H1 (cell line): ENCODE results near the gene NUBP2. TPM values are rescaled to one million over a fixed set of nuclear protein-coding genes. Genes with fewer than 3 reads are reported as not detected.

Experiments used
- CTCF ChIA-PET: fragments of 300-600 bp; sonication (Branson Sonifier 250); formaldehyde crosslinking; loops from one replicate; lab custom pipeline; 2021; ENCODE audit not compliant: partially characterized antibody; lab: Charles Lee
- POLR2A ChIA-PET: fragments of 300-600 bp; sonication (Branson Sonifier 250); formaldehyde crosslinking; loops from one replicate; lab custom pipeline; 2021; ENCODE audit warnings: inconsistent platforms; ENCODE audit not compliant: partially characterized antibody; lab: Charles Lee
- DNase-seq, 2 experiments: peaks; one replicate each; pipeline versions ENCODE4 v3.0.0 to v3.0.0-alpha.2; 2010 to 2022; ENCODE audit warnings: low spot score in 2 of 2, low read depth in 1 of 2, mixed read lengths in 1 of 2
- FAIRE-seq: peaks from 2 replicates; lab custom pipeline; 2011; peaks lifted over from hg19 to GRCh38; lab: Jason Lieb, UNC
- H2AFZ ChIP-seq: 2 replicates; pipeline ENCODE4 v1.8.1; 2012; ENCODE audit warnings: low read length, inconsistent platforms
- H2AK5ac ChIP-seq: 2 replicates; pipeline ENCODE4 v1.6.1; 2013; ENCODE audit warnings: low read depth, low read length
- H2BK120ac ChIP-seq: replicated peaks from 2 replicates; pipeline ENCODE3; 2013; ENCODE audit warnings: low read depth, low read length, inconsistent platforms
- H2BK12ac ChIP-seq: 2 replicates; pipeline ENCODE4 v1.6.1; 2013; ENCODE audit warnings: low read depth, low read length
- H2BK15ac ChIP-seq: 2 replicates; pipeline ENCODE4 v1.6.1; 2013; ENCODE audit warnings: low read length
- H2BK20ac ChIP-seq: 2 replicates; pipeline ENCODE4 v1.6.1; 2013; ENCODE audit warnings: low read length
- H2BK5ac ChIP-seq: 2 replicates; pipeline ENCODE4 v1.6.1; 2013; ENCODE audit warnings: low read depth, low read length
- H3K14ac ChIP-seq: 2 replicates; pipeline ENCODE4 v1.6.1; 2013; ENCODE audit warnings: inconsistent platforms; ENCODE audit not compliant: insufficient read length
- H3K18ac ChIP-seq: 2 replicates; pipeline ENCODE4 v1.6.1; 2013; ENCODE audit warnings: low read length; ENCODE audit errors: extremely low read depth
- H3K23ac ChIP-seq: 2 replicates; pipeline ENCODE4 v1.6.1; 2013; ENCODE audit warnings: inconsistent platforms; ENCODE audit not compliant: insufficient read length
- H3K23me2 ChIP-seq: 2 replicates; pipeline ENCODE4 v1.6.1; 2013; ENCODE audit warnings: low read depth, low read length
- H3K27ac ChIP-seq: 2 replicates; pipeline ENCODE4 v1.6.1; 2011; ENCODE audit warnings: low read depth, low read length, inconsistent platforms
- H3K27me3 ChIP-seq, 4 experiments: replicated peaks in 1 of 4; 1 replicate in 1 of 4; 2 replicates in 3 of 4; pipeline versions ENCODE4 v1.6.1 to v1.8.1; 2011 to 2013; ENCODE audit warnings: low read length in 3 of 4, mild to moderate bottlenecking in 3 of 4, inconsistent platforms in 2 of 4, mixed read lengths in 2 of 4, moderate library complexity in 1 of 4; ENCODE audit not compliant: control insufficient read depth in 3 of 4, insufficient read depth in 3 of 4; ENCODE audit errors: extremely low read depth in 1 of 4
- H3K36me3 ChIP-seq, 4 experiments: 2 replicates each; pipeline versions ENCODE4 v1.6.1 to v1.8.1; 2011 to 2013; ENCODE audit warnings: mild to moderate bottlenecking in 4 of 4, low read length in 3 of 4, moderate library complexity in 2 of 4, control low read depth in 1 of 4, inconsistent platforms in 1 of 4; ENCODE audit not compliant: insufficient read depth in 4 of 4, control insufficient read depth in 2 of 4
- H3K4ac ChIP-seq: replicated peaks from 2 replicates; pipeline ENCODE3; 2013; ENCODE audit warnings: low read length, low read depth, mixed read lengths, inconsistent platforms; ENCODE audit not compliant: insufficient read length
- H3K4me1 ChIP-seq, 4 experiments: replicated peaks in 1 of 4; 1 replicate in 1 of 4; 2 replicates in 3 of 4; pipeline versions ENCODE4 v1.6.1 to v1.8.1; 2011 to 2013; ENCODE audit warnings: low read length in 3 of 4, inconsistent platforms in 2 of 4, mixed read lengths in 1 of 4; ENCODE audit not compliant: insufficient read depth in 4 of 4, control insufficient read depth in 3 of 4
- H3K4me2 ChIP-seq, 2 experiments: 2 replicates each; pipeline versions ENCODE4 v1.6.1 to v1.8.1; 2011 to 2013; ENCODE audit warnings: low read depth in 2 of 2, low read length in 2 of 2, control low read depth in 1 of 2, inconsistent platforms in 1 of 2, mild to moderate bottlenecking in 1 of 2; ENCODE audit not compliant: insufficient read depth in 1 of 2
- H3K4me3 ChIP-seq, 4 experiments: fragments of 200-600, 300-600 bp in 1 of 4; sonication (generic), shearing (Covaris generic), sonication (Bioruptor Twin) in 1 of 4; 2 replicates each; pipeline versions ENCODE4 v1.5.1 to v1.8.1; 2011 to 2016; ENCODE audit warnings: low read length in 4 of 4, low read depth in 3 of 4, control low read depth in 2 of 4, inconsistent platforms in 2 of 4, mild to moderate bottlenecking in 2 of 4, mixed read lengths in 1 of 4, moderate library complexity in 1 of 4; ENCODE audit not compliant: insufficient read depth in 2 of 4; ENCODE audit errors: extremely low read depth in 1 of 4
- H3K56ac ChIP-seq: replicated peaks from 2 replicates; pipeline ENCODE3; 2013; ENCODE audit warnings: low read depth, mild to moderate bottlenecking, mixed read lengths, low read length, inconsistent platforms; ENCODE audit not compliant: insufficient read length
- H3K79me1 ChIP-seq: 2 replicates; pipeline ENCODE4 v1.6.1; 2013; ENCODE audit warnings: low read depth, low read length, control low read depth
- H3K79me2 ChIP-seq, 2 experiments: 2 replicates each; pipeline versions ENCODE4 v1.6.1 to v1.8.1; 2012 to 2013; ENCODE audit warnings: low read length in 2 of 2, mild to moderate bottlenecking in 2 of 2, inconsistent platforms in 1 of 2; ENCODE audit not compliant: insufficient read depth in 2 of 2, control insufficient read depth in 1 of 2
- H3K9ac ChIP-seq, 4 experiments: replicated peaks in 1 of 4; 1 replicate in 1 of 4; 2 replicates in 3 of 4; pipeline versions ENCODE4 v1.6.1 to v1.8.1; 2011 to 2013; ENCODE audit warnings: low read depth in 3 of 4, low read length in 3 of 4, control low read depth in 2 of 4, mild to moderate bottlenecking in 2 of 4, moderate library complexity in 2 of 4, inconsistent platforms in 1 of 4; ENCODE audit errors: extremely low read depth in 1 of 4
- H3K9me3 ChIP-seq, 2 experiments: 2 replicates each; pipeline versions ENCODE4 v1.6.1 to v1.8.1; 2012 to 2013; ENCODE audit warnings: mild to moderate bottlenecking in 2 of 2, moderate library complexity in 2 of 2, control low read depth in 1 of 2, inconsistent platforms in 1 of 2, low read depth in 1 of 2, low read length in 1 of 2, mixed read lengths in 1 of 2; ENCODE audit not compliant: insufficient read depth in 2 of 2
- H4K20me1 ChIP-seq, 2 experiments: replicated peaks in 1 of 2; 2 replicates each; pipeline versions ENCODE3 to v1.8.1; 2011 to 2013; ENCODE audit warnings: inconsistent platforms in 2 of 2, low read length in 2 of 2, mild to moderate bottlenecking in 1 of 2; ENCODE audit not compliant: insufficient read depth in 2 of 2, control insufficient read depth in 1 of 2
- H4K5ac ChIP-seq: 2 replicates; pipeline ENCODE4 v1.6.1; 2013; ENCODE audit warnings: low read length, low read depth, mixed read lengths, inconsistent platforms; ENCODE audit not compliant: insufficient read length
- H4K8ac ChIP-seq: 2 replicates; pipeline ENCODE4 v1.8.0; 2013; ENCODE audit warnings: mild to moderate bottlenecking, moderate library complexity, low read length, inconsistent platforms; ENCODE audit not compliant: insufficient read depth; ENCODE audit errors: extremely low read depth
- H4K91ac ChIP-seq: replicated peaks from 2 replicates; pipeline ENCODE3; 2013; ENCODE audit warnings: low read length, mixed read lengths, inconsistent platforms; ENCODE audit not compliant: insufficient read length
- GTF2F1 ChIP-seq: IDR thresholded peaks from 2 replicates; pipeline ENCODE4 v1.6.1; 2012; ENCODE audit warnings: low read depth, low read length, improper control_type of control experiment, borderline replicate concordance
- HDAC2 ChIP-seq, 2 experiments: fragments of 300-600 bp in 1 of 2; sonication (generic) in 1 of 2; IDR thresholded peaks; 2 replicates each; pipeline ENCODE4 v1.6.1; 2011 to 2012; ENCODE audit warnings: low read depth in 2 of 2, low read length in 2 of 2, mild to moderate bottlenecking in 2 of 2, moderate library complexity in 2 of 2, borderline replicate concordance in 1 of 2, inconsistent platforms in 1 of 2
- JUN ChIP-seq: IDR thresholded peaks from 2 replicates; pipeline ENCODE4 v1.6.1; 2011; ENCODE audit warnings: low read depth, mild to moderate bottlenecking, improper control_type of control experiment, low read length
- KDM1A ChIP-seq: fragments of 200-600, 300-600 bp; sonication (generic); IDR thresholded peaks from 2 replicates; pipeline ENCODE4 v1.7.1; 2016; ENCODE audit warnings: mild to moderate bottlenecking, low read length, borderline replicate concordance
- SIRT6 ChIP-seq: IDR thresholded peaks from one replicate; pipeline ENCODE4 v1.7.1; 2012; ENCODE audit warnings: low read length, inconsistent platforms
- TAF7 ChIP-seq: optimal IDR thresholded peaks from 2 replicates; pipeline ENCODE3; 2011; ENCODE audit warnings: low read depth, mild to moderate bottlenecking, inconsistent platforms, low read length, moderate library complexity, borderline replicate concordance
- YY1 ChIP-seq: IDR thresholded peaks from 2 replicates; pipeline ENCODE4 v1.6.1; 2011; ENCODE audit warnings: low read depth, mild to moderate bottlenecking, low read length
- WGBS, 2 experiments: shearing (Covaris generic) in 1 of 2; methylation state at CpG; one replicate each; pipeline versions ENCODE4 v1.1.6 to v1.1.7; 2013 to 2015; ENCODE audit warnings: low lambda C conversion rate in 2 of 2, mixed read lengths in 2 of 2, inconsistent platforms in 1 of 2, low coverage in 1 of 2, missing lambda C conversion rate in 1 of 2; ENCODE audit not compliant: insufficient replicate concordance in 2 of 2, insufficient coverage in 1 of 2, insufficient read length in 1 of 2; ENCODE audit errors: extremely low coverage in 1 of 2, missing lambda C conversion rate in 1 of 2; 5-methylcytosine and 5-hydroxymethylcytosine counted together
- polyA plus RNA-seq, 7 experiments: library from polyadenylated mRNA; depleted of rRNA in 3 of 7; stranded (reverse) in 5 of 7; unstranded in 2 of 7; fragments of >200 nt in 5 of 7; fragments of 200-250 nt in 2 of 7; gene quantifications; 1 replicate in 5 of 7; 2 replicates in 1 of 7; 4 replicates in 1 of 7; pipeline versions ENCODE4 v1.2.1 to v1.2.3, GENCODE V29; 2011 to 2013; ENCODE audit warnings: missing spikeins in 2 of 7, mixed read lengths in 2 of 7
- total RNA-seq: library from RNA; stranded (reverse); fragmentation: NEBNext Ultra II Directional; extraction: Animal tissue kit (Norgen Biotek cat#: 25700); gene quantifications from 2 replicates; pipeline ENCODE4 v1.2.1, GENCODE V29; 2021

NUBP2 gene
- total and polyA plus RNA-seq, 2 of the 8 experiments (the other 6 are each of a cell fraction or from before 2014, with no cell fraction given), result 70.3 to 96.9 TPM

GRCh38 chr16:1758923-1759322, 23.8 kb upstream of the NUBP2 start:
- Histone ChIP-seq H3K79me1 (no peaks in the 10 kb centered on the region), H2BK15ac (no peak overlapping the region), H2BK5ac (no peak overlapping the region), H3K4me1 (peaks cover 0 to 5% (median 1%) of the 10 kb centered on the region in 4 experiments; a peak in 5 of 7 replicates), H2AFZ (no peak overlapping the region), H3K23ac (no peak overlapping the region), H3K4me2 (no peak overlapping the region), H4K8ac (no peak overlapping the region), H4K91ac (no peak overlapping the region), H4K20me1 (peaks cover 0 to 6% of the 10 kb centered on the region in 2 experiments), H3K79me2 (no peaks in the 10 kb centered on the region), H4K5ac (no peak overlapping the region), H3K23me2 (no peaks in the 10 kb centered on the region; the same call in 1 of the 2 replicates), H3K4me3 (no peak overlapping the region), H2BK12ac (no peak overlapping the region), H3K9ac (no peak overlapping the region), H3K27ac (no peak overlapping the region), H2BK20ac (no peak overlapping the region), H2AK5ac (no peak overlapping the region), H3K27me3 (no peaks in the 10 kb centered on the region; a peak in 1 of 7 replicates), H3K36me3 (no peaks in the 10 kb centered on the region; a peak in 1 of 8 replicates), H3K56ac (no peak overlapping the region), H2BK120ac (no peak overlapping the region), H3K9me3 (no peaks in the 10 kb centered on the region; a peak in 1 of 4 replicates), H3K14ac (no peak overlapping the region), H3K18ac (no peak overlapping the region), H3K4ac (no peak overlapping the region)
- DNase-seq (no peak), FAIRE-seq (no peak)
- TF ChIP-seq TAF7 (no peak), SIRT6 (no peak), YY1 (no peak), JUN (no peak), GTF2F1 (no peak), KDM1A (no peak), HDAC2 (IDR thresholded peaks at IDR 0.05; ENCODE audit: borderline replicate concordance in 1 of 2, low read depth in 2 of 2, low read length in 2 of 2) (no peak)
- ChIA-PET CTCF (interaction anchor here (0.7 to 1.5 kb wide), 5 partner anchors 11 to 266 kb away, joined by 3 to 4 read pairs (median 3); partner anchors contain the start of genes MAPK8IP3 and TELO2), POLR2A (interaction anchor here (0.8 to 3.4 kb wide), 4 partner anchors 11 to 81 kb away, joined by 3 to 29 read pairs (median 4); partner anchors contain the start of genes EME2, JPT2, MRPS34 and NME3)
- 88% methylated on average over 17 of the region's 18 CpGs; no CpG with 5 or more reads in 1 of the 2 experiments for WGBS, 2 experiments
